GM20000 (cell line): ENCODE results near the gene UGT1A10.
"Not testable (repeated sequence)": the region's sequence is repeated elsewhere in the genome, so short reads cannot be mapped to it uniquely, and the experiment has no call there.

Source experiments
- DNase-seq: peaks from one replicate; pipeline ENCODE4 v3.0.0; 2012; ENCODE audit warnings: low spot score
- CTCF ChIP-seq: IDR thresholded peaks from 2 replicates; pipeline ENCODE4 v1.5.1; 2012; ENCODE audit warnings: mild to moderate bottlenecking, control low read depth; ENCODE audit errors: extremely low read depth, missing control alignments

UGT1A10 gene

GRCh38 chr2:233698740-233699139, 62.5 kb downstream of the UGT1A10 start:
- DNase-seq = no peak
- no peak for TF ChIP-seq CTCF

- DNase-seq = no peak
- no peak for TF ChIP-seq CTCF
Observed at GRCh38 chr2:233699424-233700027, 63.3 kb downstream of the UGT1A10 start.

GRCh38 chr2:233700028-233700635, 63.9 kb downstream of the UGT1A10 start:
- TF ChIP-seq CTCF = no peak
- DNase-seq = no peak

GRCh38 chr2:233700842-233701241, 64.6 kb downstream of the UGT1A10 start:
- not testable (repeated sequence) for DNase-seq

- no peak for DNase-seq
- TF ChIP-seq CTCF = no peak
Observed at GRCh38 chr2:233702238-233702637, 66.0 kb downstream of the UGT1A10 start.

- TF ChIP-seq CTCF = no peak
- DNase-seq = no peak
Observed at GRCh38 chr2:233705911-233706506, 69.8 kb downstream of the UGT1A10 start.

DNA sequence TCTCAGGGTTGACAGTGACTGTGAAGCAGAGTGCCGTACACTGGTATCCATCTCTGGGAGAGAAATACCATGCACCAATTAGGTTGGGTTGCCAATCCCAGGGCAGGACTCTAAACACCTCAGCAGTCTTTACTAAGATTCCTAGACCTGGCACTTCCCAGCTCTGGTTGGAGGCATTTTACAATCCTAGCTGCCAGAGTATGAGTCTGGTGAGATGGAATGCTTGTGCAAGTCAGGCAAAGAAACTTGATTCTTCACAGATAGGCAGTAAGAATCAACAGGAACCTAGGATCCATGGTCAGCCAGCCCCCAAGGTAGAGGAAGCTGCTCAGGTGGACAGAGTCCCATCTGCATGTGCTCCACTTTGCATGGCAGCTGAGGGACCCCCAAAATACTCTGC, 70.5 kb downstream of the UGT1A10 start:
- TF ChIP-seq CTCF = no peak
- DNase-seq = no peak

DNA sequence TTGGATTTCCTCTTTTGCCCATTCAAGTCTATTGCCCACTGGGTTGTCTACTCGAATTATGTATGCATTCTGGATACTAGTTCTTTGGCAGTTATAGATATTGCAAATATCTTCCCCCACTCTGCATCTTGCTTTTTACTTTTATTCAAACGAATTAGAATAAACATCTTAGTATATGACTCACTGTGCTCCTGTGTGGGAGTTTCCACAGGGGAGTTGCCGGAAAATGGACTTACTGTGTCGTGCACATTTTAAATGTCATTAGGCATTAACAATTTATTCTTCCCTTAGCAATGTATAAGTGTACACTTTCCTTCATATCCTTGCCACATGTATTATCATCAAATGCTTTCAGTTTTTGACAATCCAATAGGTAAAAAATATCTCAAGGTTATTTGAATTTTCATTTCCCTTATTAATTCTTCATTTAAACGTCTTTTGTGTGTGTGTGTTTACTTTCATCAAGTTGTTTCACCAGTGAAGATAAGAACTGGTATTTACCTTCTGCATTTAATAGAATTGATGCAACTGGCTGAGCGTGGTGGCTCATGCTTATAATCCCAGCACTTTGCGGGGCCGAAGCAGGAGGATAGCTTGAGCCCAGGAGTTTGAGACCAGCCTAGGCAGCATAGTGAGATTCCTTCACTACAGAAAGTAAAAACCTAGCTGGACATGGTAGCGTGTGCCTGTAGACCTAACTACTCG, 71.8 kb downstream of the UGT1A10 start:
- no peak for TF ChIP-seq CTCF
- DNase-seq = no peak
